H1 (cell line): ENCODE results near the gene MAML3. TPM values are rescaled to one million over a fixed set of nuclear protein-coding genes. Genes with fewer than 3 reads are reported as not detected.

ENCODE experiments used
- CTCF ChIA-PET: fragments of 300-600 bp; sonication (Branson Sonifier 250); formaldehyde crosslinking; loops from one replicate; lab custom pipeline; 2021; ENCODE audit not compliant: partially characterized antibody; lab: Charles Lee
- POLR2A ChIA-PET: fragments of 300-600 bp; sonication (Branson Sonifier 250); formaldehyde crosslinking; loops from one replicate; lab custom pipeline; 2021; ENCODE audit warnings: inconsistent platforms; ENCODE audit not compliant: partially characterized antibody; lab: Charles Lee
- DNase-seq, 2 experiments: peaks; one replicate each; pipeline versions ENCODE4 v3.0.0 to v3.0.0-alpha.2; 2010 to 2022; ENCODE audit warnings: low spot score in 2 of 2, low read depth in 1 of 2, mixed read lengths in 1 of 2
- FAIRE-seq: peaks from 2 replicates; lab custom pipeline; 2011; peaks lifted over from hg19 to GRCh38; lab: Jason Lieb, UNC
- H2AFZ ChIP-seq: 2 replicates; pipeline ENCODE4 v1.8.1; 2012; ENCODE audit warnings: low read length, inconsistent platforms
- H2AK5ac ChIP-seq: 2 replicates; pipeline ENCODE4 v1.6.1; 2013; ENCODE audit warnings: low read depth, low read length
- H2BK120ac ChIP-seq: replicated peaks from 2 replicates; pipeline ENCODE3; 2013; ENCODE audit warnings: low read depth, low read length, inconsistent platforms
- H2BK12ac ChIP-seq: 2 replicates; pipeline ENCODE4 v1.6.1; 2013; ENCODE audit warnings: low read depth, low read length
- H2BK15ac ChIP-seq: 2 replicates; pipeline ENCODE4 v1.6.1; 2013; ENCODE audit warnings: low read length
- H2BK20ac ChIP-seq: 2 replicates; pipeline ENCODE4 v1.6.1; 2013; ENCODE audit warnings: low read length
- H2BK5ac ChIP-seq: 2 replicates; pipeline ENCODE4 v1.6.1; 2013; ENCODE audit warnings: low read depth, low read length
- H3K14ac ChIP-seq: 2 replicates; pipeline ENCODE4 v1.6.1; 2013; ENCODE audit warnings: inconsistent platforms; ENCODE audit not compliant: insufficient read length
- H3K18ac ChIP-seq: 2 replicates; pipeline ENCODE4 v1.6.1; 2013; ENCODE audit warnings: low read length; ENCODE audit errors: extremely low read depth
- H3K23ac ChIP-seq: 2 replicates; pipeline ENCODE4 v1.6.1; 2013; ENCODE audit warnings: inconsistent platforms; ENCODE audit not compliant: insufficient read length
- H3K23me2 ChIP-seq: 2 replicates; pipeline ENCODE4 v1.6.1; 2013; ENCODE audit warnings: low read depth, low read length
- H3K27ac ChIP-seq: 2 replicates; pipeline ENCODE4 v1.6.1; 2011; ENCODE audit warnings: low read depth, low read length, inconsistent platforms
- H3K27me3 ChIP-seq, 4 experiments: replicated peaks in 1 of 4; 1 replicate in 1 of 4; 2 replicates in 3 of 4; pipeline versions ENCODE4 v1.6.1 to v1.8.1; 2011 to 2013; ENCODE audit warnings: low read length in 3 of 4, mild to moderate bottlenecking in 3 of 4, inconsistent platforms in 2 of 4, mixed read lengths in 2 of 4, moderate library complexity in 1 of 4; ENCODE audit not compliant: control insufficient read depth in 3 of 4, insufficient read depth in 3 of 4; ENCODE audit errors: extremely low read depth in 1 of 4
- H3K36me3 ChIP-seq, 4 experiments: 2 replicates each; pipeline versions ENCODE4 v1.6.1 to v1.8.1; 2011 to 2013; ENCODE audit warnings: mild to moderate bottlenecking in 4 of 4, low read length in 3 of 4, moderate library complexity in 2 of 4, control low read depth in 1 of 4, inconsistent platforms in 1 of 4; ENCODE audit not compliant: insufficient read depth in 4 of 4, control insufficient read depth in 2 of 4
- H3K4ac ChIP-seq: replicated peaks from 2 replicates; pipeline ENCODE3; 2013; ENCODE audit warnings: low read length, low read depth, mixed read lengths, inconsistent platforms; ENCODE audit not compliant: insufficient read length
- H3K4me1 ChIP-seq, 4 experiments: replicated peaks in 1 of 4; 1 replicate in 1 of 4; 2 replicates in 3 of 4; pipeline versions ENCODE4 v1.6.1 to v1.8.1; 2011 to 2013; ENCODE audit warnings: low read length in 3 of 4, inconsistent platforms in 2 of 4, mixed read lengths in 1 of 4; ENCODE audit not compliant: insufficient read depth in 4 of 4, control insufficient read depth in 3 of 4
- H3K4me2 ChIP-seq, 2 experiments: 2 replicates each; pipeline versions ENCODE4 v1.6.1 to v1.8.1; 2011 to 2013; ENCODE audit warnings: low read depth in 2 of 2, low read length in 2 of 2, control low read depth in 1 of 2, inconsistent platforms in 1 of 2, mild to moderate bottlenecking in 1 of 2; ENCODE audit not compliant: insufficient read depth in 1 of 2
- H3K4me3 ChIP-seq, 4 experiments: fragments of 200-600, 300-600 bp in 1 of 4; sonication (generic), shearing (Covaris generic), sonication (Bioruptor Twin) in 1 of 4; 2 replicates each; pipeline versions ENCODE4 v1.5.1 to v1.8.1; 2011 to 2016; ENCODE audit warnings: low read length in 4 of 4, low read depth in 3 of 4, control low read depth in 2 of 4, inconsistent platforms in 2 of 4, mild to moderate bottlenecking in 2 of 4, mixed read lengths in 1 of 4, moderate library complexity in 1 of 4; ENCODE audit not compliant: insufficient read depth in 2 of 4; ENCODE audit errors: extremely low read depth in 1 of 4
- H3K56ac ChIP-seq: replicated peaks from 2 replicates; pipeline ENCODE3; 2013; ENCODE audit warnings: low read depth, mild to moderate bottlenecking, mixed read lengths, low read length, inconsistent platforms; ENCODE audit not compliant: insufficient read length
- H3K79me1 ChIP-seq: 2 replicates; pipeline ENCODE4 v1.6.1; 2013; ENCODE audit warnings: low read depth, low read length, control low read depth
- H3K79me2 ChIP-seq, 2 experiments: 2 replicates each; pipeline versions ENCODE4 v1.6.1 to v1.8.1; 2012 to 2013; ENCODE audit warnings: low read length in 2 of 2, mild to moderate bottlenecking in 2 of 2, inconsistent platforms in 1 of 2; ENCODE audit not compliant: insufficient read depth in 2 of 2, control insufficient read depth in 1 of 2
- H3K9ac ChIP-seq, 4 experiments: replicated peaks in 1 of 4; 1 replicate in 1 of 4; 2 replicates in 3 of 4; pipeline versions ENCODE4 v1.6.1 to v1.8.1; 2011 to 2013; ENCODE audit warnings: low read depth in 3 of 4, low read length in 3 of 4, control low read depth in 2 of 4, mild to moderate bottlenecking in 2 of 4, moderate library complexity in 2 of 4, inconsistent platforms in 1 of 4; ENCODE audit errors: extremely low read depth in 1 of 4
- H3K9me3 ChIP-seq, 2 experiments: 2 replicates each; pipeline versions ENCODE4 v1.6.1 to v1.8.1; 2012 to 2013; ENCODE audit warnings: mild to moderate bottlenecking in 2 of 2, moderate library complexity in 2 of 2, control low read depth in 1 of 2, inconsistent platforms in 1 of 2, low read depth in 1 of 2, low read length in 1 of 2, mixed read lengths in 1 of 2; ENCODE audit not compliant: insufficient read depth in 2 of 2
- H4K20me1 ChIP-seq, 2 experiments: replicated peaks in 1 of 2; 2 replicates each; pipeline versions ENCODE3 to v1.8.1; 2011 to 2013; ENCODE audit warnings: inconsistent platforms in 2 of 2, low read length in 2 of 2, mild to moderate bottlenecking in 1 of 2; ENCODE audit not compliant: insufficient read depth in 2 of 2, control insufficient read depth in 1 of 2
- H4K5ac ChIP-seq: 2 replicates; pipeline ENCODE4 v1.6.1; 2013; ENCODE audit warnings: low read length, low read depth, mixed read lengths, inconsistent platforms; ENCODE audit not compliant: insufficient read length
- H4K8ac ChIP-seq: 2 replicates; pipeline ENCODE4 v1.8.0; 2013; ENCODE audit warnings: mild to moderate bottlenecking, moderate library complexity, low read length, inconsistent platforms; ENCODE audit not compliant: insufficient read depth; ENCODE audit errors: extremely low read depth
- H4K91ac ChIP-seq: replicated peaks from 2 replicates; pipeline ENCODE3; 2013; ENCODE audit warnings: low read length, mixed read lengths, inconsistent platforms; ENCODE audit not compliant: insufficient read length
- ATF3 ChIP-seq: IDR thresholded peaks from 2 replicates; pipeline ENCODE4 v1.6.1; 2011; ENCODE audit warnings: low read depth, mild to moderate bottlenecking, low read length; ENCODE audit not compliant: insufficient read depth
- FOSL1 ChIP-seq: IDR thresholded peaks from 2 replicates; pipeline ENCODE4 v1.6.1; 2011; ENCODE audit warnings: mild to moderate bottlenecking, low read depth, low read length, moderate library complexity; ENCODE audit not compliant: insufficient read depth
- JUN ChIP-seq: IDR thresholded peaks from 2 replicates; pipeline ENCODE4 v1.6.1; 2011; ENCODE audit warnings: low read depth, mild to moderate bottlenecking, improper control_type of control experiment, low read length
- POLR2AphosphoS5 ChIP-seq: IDR thresholded peaks from 2 replicates; pipeline ENCODE4 v1.6.1; 2011; ENCODE audit warnings: low read depth, low read length
- RFX5 ChIP-seq: IDR thresholded peaks from 2 replicates; pipeline ENCODE4 v1.6.1; 2011; ENCODE audit warnings: low read depth, low read length, improper control_type of control experiment, borderline replicate concordance
- SRF ChIP-seq: IDR thresholded peaks from 2 replicates; pipeline ENCODE4 v1.6.1; 2011; ENCODE audit warnings: mild to moderate bottlenecking, low read depth, low read length, moderate library complexity
- SUZ12 ChIP-seq: fragments of 200-600 bp; sonication (generic); IDR thresholded peaks from 2 replicates; pipeline ENCODE4 v1.6.1; 2012; ENCODE audit warnings: mild to moderate bottlenecking, inconsistent platforms, low read length, moderate library complexity, mixed read lengths
- TAF7 ChIP-seq: optimal IDR thresholded peaks from 2 replicates; pipeline ENCODE3; 2011; ENCODE audit warnings: low read depth, mild to moderate bottlenecking, inconsistent platforms, low read length, moderate library complexity, borderline replicate concordance
- polyA plus RNA-seq, 7 experiments: library from polyadenylated mRNA; depleted of rRNA in 3 of 7; stranded (reverse) in 5 of 7; unstranded in 2 of 7; fragments of >200 nt in 5 of 7; fragments of 200-250 nt in 2 of 7; gene quantifications; 1 replicate in 5 of 7; 2 replicates in 1 of 7; 4 replicates in 1 of 7; pipeline versions ENCODE4 v1.2.1 to v1.2.3, GENCODE V29; 2011 to 2013; ENCODE audit warnings: missing spikeins in 2 of 7, mixed read lengths in 2 of 7
- total RNA-seq: library from RNA; stranded (reverse); fragmentation: NEBNext Ultra II Directional; extraction: Animal tissue kit (Norgen Biotek cat#: 25700); gene quantifications from 2 replicates; pipeline ENCODE4 v1.2.1, GENCODE V29; 2021

Gene MAML3
- total and polyA plus RNA-seq, 2 of the 8 experiments (the other 6 are each of a cell fraction or from before 2014, with no cell fraction given) = 2.1 to 5.7 TPM

- H3K56ac ChIP-seq = no peak overlapping the region
- no peak overlapping the region for H2AFZ ChIP-seq
- H3K9ac ChIP-seq = no peak overlapping the region
- no peak overlapping the region for H2BK120ac ChIP-seq
- no peak overlapping the region for H3K18ac ChIP-seq
- H3K23ac ChIP-seq = no peak overlapping the region
- no peak overlapping the region for H3K4me3 ChIP-seq
- FAIRE-seq = no peak
- POLR2A ChIA-PET = no interaction called here
- H4K8ac ChIP-seq = no peak overlapping the region
- no peak for DNase-seq
- no peak overlapping the region for H2BK12ac ChIP-seq
- no peak overlapping the region for H2BK20ac ChIP-seq
- H3K27me3 ChIP-seq = no peaks in the 10 kb centered on the region; a peak in 1 of 7 replicates
- no peaks in the 10 kb centered on the region for H3K36me3 ChIP-seq
- H3K4ac ChIP-seq = no peak overlapping the region
- no peak overlapping the region for H2BK15ac ChIP-seq
- H2BK5ac ChIP-seq = no peak overlapping the region
- no peaks in the 10 kb centered on the region for H3K23me2 ChIP-seq
- H4K5ac ChIP-seq = no peak overlapping the region
- H3K4me1 ChIP-seq = peaks cover 5 to 11% (median 7%) of the 10 kb centered on the region in 4 experiments; a peak in 6 of 7 replicates
- H3K79me1 ChIP-seq = no peaks in the 10 kb centered on the region
- H3K4me2 ChIP-seq = no peak overlapping the region
- H4K91ac ChIP-seq = no peak overlapping the region
- H3K14ac ChIP-seq = no peak overlapping the region
- no peaks in the 10 kb centered on the region for H3K9me3 ChIP-seq
- H2AK5ac ChIP-seq = no peak overlapping the region
- H3K79me2 ChIP-seq = no peaks in the 10 kb centered on the region
- CTCF ChIA-PET = interaction anchor here (0.7 to 1.7 kb wide), 8 partner anchors 27 to 368 kb away, joined by 3 to 6 read pairs (median 3); no protein-coding TSS in a partner anchor
- H4K20me1 ChIP-seq = no peaks in the 10 kb centered on the region
- H3K27ac ChIP-seq = no peak overlapping the region
- TF ChIP-seq FOSL1 (no peak), TAF7 (no peak), JUN (no peak), RFX5 (no peak), SUZ12 (no peak), POLR2AphosphoS5 (no peak), ATF3 (no peak), SRF (no peak)
Observed at GRCh38 chr4:139985401-139985800, 168.6 kb downstream of the MAML3 start.
